GM21717 (cell line): ENCODE results near the gene GLOD5.

Source experiments
- ATAC-seq: cut with Tn5 transposase; IDR thresholded peaks from one replicate; pipeline ENCODE4 v1.9.1; 2021; ENCODE audit warnings: mild to moderate bottlenecking, moderate library complexity; ENCODE audit not compliant: unreplicated experiment

The GLOD5 gene

DNA sequence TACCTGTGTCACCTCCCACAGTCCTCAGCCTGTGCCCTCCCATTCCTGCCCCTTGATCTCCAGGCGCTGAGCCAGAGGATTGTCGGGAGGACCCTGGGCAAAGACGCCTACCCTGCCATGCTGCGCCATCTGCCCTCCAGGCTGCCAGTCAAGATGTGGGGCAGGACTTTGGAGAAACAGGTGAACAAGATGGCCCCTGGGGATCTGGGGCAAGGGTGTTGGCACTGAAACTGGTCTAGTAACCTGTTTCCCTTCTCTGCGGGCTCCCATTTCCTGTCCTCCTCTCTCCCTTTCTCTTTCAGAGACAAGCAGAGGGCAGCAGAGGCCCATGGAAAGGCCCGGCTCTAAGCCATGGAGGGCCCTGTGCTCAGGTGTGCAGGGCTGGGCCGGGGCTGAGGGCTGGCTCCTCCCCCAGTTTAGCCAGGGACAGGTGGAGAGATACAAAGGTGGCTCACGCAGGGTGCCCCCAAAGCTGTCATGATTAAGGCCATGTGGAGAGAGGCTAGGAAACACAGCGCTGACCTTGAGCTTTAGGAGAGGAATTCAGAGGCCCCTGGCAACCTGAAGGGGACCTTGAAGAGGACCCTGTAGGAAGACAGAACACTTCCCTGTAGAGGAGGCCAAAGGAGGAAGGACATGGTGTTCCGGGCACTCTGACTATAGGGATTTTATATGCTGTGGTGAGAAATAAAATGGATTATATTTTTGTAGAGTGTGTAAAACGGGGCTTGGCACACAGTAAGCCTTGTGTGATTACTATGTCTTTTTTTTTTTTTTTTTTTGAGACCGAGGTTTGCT, at the start of gene GLOD5:
TSS of gene GLOD5 (plus strand) at position 74 of the 798 bp plus-strand sequence. CDS start at position 118, 44 bp downstream.
- no peak for ATAC-seq

DNA sequence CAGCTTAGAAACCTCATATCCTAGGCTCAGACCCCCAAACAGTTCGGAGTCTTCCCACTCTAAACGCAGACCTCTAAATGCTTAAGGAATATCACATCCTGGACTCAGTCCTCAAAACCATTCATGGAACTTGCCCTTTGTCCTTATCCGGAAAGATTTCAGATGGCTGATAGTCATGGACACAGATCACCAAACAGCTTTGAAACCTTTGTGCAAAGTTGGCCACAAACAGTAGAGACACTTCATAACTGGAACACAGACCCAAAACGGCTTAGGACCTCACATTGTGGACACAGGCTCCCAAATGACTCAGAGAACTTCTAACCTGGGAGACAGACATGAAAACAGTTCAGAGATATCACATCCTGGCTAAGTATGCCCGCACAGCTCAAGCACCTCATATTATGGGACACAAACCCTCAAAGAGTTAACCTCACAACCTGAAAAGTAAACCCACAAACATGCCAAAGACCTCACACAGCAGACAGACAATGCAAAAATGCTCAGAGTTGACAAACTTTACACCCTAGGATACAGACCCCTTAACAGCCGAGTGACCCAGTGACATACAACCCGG, 49.5 kb upstream of the GLOD5 start:
- no peak for ATAC-seq

DNA sequence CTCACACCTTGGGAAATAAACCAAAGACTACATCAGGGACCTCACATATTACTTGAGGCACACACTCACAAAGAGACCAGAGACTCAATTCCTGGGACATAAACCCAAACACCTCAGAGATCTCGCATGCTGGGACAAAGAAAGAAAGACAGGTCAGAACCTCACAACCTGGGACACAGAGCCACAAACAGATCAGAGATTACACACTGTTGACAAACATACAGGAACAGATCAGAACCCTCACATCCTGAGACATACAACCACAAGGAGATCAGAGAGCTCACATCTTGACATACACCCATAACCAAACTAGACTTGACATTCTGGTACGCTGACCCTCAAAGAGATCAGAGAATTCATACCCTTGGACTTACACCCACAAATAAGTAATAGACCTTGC, 47.7 kb upstream of the GLOD5 start:
- ATAC-seq, result no peak

DNA sequence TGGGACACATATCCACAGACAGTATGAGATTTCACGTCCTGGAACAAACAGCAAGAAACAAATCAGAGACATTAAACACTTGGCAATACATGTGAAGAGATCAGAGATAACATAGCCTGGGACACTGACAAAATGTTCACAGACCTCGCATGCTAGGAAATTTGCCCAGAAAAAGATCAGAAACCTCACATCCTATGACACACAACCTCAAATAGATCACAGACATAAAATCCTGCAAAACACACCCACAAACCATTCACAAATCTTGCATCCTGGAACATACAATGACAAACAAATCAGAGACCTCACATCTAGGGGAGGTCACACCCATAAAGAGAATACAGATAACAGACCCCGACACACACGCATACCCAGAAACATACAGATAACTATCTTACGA, 47.0 kb upstream of the GLOD5 start:
- ATAC-seq, result no peak

DNA sequence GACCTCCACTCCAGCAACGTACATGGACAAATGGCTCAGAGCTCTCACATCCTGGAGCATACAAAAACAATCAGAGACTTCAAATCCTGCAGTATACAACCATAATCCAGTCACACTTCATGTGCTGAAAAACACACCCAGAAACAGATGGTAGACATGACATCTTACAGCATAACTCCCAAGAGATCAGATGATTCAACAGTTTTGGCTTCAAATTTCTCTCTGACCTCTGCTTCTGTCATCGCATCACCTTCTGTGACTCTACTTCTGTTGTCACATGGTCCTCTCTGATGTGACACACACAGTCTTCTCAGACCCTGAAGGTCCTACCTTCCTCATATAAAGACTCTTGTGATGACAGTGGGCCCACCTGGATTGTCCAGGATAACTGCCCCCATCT, 46.5 kb upstream of the GLOD5 start:
- ATAC-seq, result no peak

DNA sequence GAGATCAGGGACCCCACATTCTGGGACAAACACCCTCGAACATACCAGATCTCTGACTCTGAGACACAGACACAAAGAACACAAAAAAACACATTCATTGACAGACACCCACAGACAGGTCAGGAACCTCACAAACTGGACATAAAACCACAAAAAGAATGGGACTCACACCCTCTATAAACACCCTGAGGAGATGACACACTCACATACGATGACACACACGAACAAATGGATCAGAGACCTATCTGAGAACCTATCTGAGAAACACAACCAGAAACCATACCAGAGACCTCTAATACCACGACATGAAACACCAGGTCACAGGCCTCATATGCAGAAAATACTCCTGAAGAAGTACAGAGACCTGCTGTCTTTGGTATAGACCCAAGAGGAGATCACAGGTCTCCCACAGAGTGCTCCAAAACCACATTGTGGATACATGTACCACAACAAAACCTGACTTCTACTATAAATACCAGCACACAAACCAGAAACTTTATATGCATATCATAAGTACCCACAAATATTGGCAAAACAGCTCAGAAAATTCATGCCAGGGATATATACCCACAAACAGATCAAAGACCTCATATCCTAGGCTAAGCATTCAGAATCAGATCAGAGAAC, 45.6 kb upstream of the GLOD5 start:
- no peak for ATAC-seq

DNA sequence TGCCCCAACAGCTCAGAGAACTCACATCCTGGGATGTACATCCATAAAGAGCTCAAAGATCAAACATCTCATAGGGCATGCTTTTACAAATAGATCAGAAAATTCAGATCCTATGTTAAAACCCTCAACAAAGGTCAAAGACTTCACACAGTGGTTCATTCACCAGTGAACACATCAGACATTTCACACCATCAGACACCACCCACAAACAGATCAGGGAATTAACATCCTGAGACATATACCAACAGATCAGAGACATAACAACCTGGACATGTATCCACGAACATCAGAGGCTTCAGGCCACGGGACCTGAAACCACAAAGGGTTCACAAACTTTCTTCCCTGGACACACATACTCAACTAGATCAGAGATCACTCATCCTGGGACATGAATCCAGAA, 41.6 kb upstream of the GLOD5 start:
- no peak for ATAC-seq

DNA sequence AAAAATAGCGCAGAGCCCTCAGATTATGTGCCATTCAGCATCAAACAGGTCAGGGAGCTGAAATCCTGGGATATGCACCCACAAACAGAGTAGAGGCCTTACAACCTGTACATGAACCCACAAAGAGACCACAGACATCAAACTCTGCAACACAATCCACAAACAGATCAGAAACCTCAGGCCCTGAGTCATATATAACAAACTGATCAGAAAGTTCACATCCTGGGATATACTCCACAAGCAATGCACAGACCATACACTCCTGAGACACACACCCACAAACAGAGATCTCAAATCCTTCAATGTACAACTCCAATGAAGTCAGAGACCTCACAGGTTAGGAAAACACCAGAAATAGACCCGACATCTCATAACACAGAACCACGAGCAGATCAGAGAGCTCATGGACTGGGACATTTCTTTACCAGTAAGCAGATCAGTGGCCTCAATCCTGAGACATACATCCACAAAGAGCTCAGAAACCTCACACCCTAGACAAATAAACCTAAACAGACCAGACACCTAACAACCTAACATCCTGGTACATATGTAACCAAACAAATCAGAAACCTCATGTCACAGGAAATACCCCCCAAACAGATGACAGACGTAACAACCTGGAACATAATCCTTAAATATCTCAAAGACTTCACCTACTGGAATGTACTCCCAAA, 40.8 kb upstream of the GLOD5 start:
- ATAC-seq, result no peak

DNA sequence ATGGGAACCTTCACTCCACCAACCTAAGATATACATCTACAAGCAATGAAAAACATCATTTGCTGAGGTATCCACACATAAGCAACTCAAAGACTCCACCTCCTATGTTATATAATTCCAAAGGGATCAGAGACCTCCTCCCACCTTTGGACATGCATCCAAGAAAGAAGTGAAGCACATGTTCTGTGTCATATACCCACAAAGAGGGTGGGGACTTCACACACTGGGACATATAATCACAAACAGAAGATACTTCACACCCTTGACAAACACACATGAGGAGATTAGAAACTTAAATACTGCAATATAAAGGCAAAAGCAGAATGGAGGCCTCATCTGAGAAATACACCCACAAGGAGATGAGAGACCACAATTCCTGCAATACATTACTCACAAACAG, 39.6 kb upstream of the GLOD5 start:
- ATAC-seq, result no peak

DNA sequence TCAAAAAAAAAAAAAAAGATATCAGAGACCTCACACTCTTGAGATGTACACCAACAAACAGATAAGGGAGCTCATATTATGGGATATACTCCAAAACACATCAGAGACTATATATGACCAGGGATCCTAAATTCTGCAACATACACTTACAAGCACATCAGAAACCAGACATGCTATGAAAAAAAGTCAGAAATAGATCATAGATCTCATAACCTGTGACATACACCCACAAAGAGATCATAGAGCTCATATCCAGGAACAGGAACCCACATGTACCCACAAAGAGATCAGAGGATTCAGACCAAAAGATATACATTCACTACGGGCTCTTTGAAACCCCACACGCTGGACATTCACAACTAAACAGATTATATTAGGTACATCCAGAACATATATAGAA, 35.0 kb upstream of the GLOD5 start:
- ATAC-seq, result no peak

DNA sequence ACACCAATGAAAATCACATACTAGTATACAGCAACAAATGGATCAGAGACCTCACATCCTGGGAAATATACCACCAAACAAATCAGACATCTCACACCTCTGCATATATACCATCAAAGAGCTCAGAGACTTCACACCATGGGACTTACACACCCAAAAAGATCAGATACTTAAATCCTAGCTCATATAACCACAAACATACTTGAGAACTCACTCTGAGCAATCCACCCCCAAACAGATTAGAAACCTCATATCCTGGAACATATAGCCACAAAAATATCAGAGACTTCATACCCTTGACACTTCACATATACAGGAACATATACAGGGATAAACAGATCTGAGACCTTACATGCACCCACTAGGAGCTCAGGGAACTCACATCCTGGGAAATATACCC, 32.9 kb upstream of the GLOD5 start:
- ATAC-seq, result no peak

DNA sequence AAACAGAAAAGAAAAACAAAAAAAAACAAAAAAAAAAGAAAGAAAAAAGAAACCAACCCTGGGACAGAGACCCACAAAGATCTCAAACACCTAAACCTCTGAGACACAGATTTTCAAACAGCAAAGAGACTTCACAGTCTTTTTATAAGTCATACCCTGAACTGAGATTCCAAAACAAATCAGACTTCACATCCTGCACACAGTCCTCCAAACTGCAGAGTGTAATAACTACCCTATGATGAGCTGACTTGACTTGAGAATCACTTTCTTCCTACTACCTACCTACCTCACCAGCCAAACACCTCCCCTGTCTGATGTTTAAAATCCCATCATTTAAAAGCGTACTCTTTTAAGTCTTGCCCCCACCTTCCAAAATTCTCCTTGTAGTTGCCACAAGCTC, 25.2 kb upstream of the GLOD5 start:
- ATAC-seq, result no peak

DNA sequence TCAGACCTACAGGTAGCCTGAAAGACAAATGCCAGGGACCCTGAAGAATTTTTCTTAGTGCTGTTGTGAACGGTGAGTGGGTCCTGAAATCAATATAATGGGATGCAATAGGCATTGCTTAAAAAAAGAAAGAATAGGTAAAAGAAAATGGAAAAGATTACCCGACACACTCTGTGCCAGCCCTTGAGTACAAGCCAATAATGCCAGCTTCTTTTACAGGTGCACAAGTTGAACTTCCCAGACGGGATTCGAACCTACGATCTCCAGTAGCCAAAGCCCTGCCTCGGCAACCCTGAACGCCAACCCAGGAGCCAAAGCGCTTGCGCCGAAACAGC, 24.7 kb upstream of the GLOD5 start:
- no peak for ATAC-seq

DNA sequence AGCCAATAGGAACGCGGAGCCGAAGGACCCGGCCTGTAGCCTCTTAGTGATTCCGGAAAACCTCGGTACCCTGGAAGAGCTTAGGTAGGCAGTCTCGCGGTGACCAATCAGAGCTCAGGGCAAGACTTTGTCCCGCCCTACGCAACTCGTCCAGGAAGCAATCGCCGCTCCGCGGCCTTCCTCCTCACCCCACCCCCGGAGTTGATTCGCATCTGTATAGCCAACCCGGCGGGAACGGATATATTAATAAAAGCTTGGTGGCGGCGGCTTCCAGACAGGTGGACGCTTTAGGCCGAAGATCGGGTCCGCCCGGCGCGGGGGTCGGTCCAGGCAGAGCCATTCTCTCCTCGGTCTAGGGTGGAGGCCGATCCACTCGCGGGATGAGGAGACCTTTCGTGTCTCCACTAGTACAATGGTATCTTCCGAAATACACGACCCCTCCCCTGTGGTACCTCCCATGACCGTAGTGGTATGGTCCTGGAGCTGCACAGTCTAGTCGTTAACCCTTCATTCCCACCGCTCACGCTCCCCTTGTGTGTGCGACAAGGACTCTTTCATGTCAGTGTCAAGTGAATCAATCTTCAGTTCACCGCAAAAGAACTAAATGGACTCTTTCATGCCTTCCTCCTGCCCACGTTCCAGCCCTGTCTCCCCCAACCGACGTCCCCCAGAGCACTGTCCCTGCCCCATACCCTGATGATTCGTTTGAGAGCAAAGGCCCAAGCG, 24.2 kb upstream of the GLOD5 start:
- peak; percentile 97 for ATAC-seq

DNA sequence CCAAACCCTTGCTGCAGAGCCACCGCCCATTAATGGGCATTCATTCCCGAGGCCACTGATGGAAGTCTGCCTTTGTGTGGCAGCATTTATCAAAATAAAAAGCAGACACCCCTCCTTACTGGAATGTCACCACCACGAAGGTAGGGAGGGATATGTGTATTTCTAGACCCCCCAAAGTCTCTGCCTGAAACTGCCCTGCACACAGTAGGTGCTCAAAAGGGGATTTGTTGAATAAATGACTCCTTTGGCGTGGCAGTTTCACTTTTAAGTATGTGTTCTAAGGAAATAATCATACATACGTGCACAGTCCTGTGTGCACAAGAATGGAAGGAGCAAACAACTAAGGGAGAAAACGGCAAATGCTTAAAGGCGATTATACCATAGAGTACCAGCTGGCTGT, 23.6 kb upstream of the GLOD5 start:
- no peak for ATAC-seq

DNA sequence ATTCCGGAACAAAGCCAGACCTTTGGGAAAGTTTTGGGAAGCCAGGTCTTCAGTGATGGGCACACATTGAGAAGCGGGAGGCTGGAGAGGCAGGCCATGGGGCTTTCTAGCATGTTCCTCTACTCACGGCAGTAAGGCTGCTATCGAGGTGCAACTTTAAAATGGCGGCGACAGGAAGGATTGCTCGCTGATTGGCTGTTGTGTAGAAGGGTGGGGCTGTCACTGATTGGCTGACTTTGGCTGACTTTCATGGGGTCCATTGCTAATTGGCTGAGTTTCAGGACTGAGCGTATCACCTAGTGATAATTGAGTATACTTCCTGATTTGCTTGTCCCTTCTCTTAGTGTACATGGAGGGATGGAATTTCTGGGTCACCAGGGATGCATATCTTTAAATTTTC, 19.7 kb upstream of the GLOD5 start:
- ATAC-seq, result no peak

DNA sequence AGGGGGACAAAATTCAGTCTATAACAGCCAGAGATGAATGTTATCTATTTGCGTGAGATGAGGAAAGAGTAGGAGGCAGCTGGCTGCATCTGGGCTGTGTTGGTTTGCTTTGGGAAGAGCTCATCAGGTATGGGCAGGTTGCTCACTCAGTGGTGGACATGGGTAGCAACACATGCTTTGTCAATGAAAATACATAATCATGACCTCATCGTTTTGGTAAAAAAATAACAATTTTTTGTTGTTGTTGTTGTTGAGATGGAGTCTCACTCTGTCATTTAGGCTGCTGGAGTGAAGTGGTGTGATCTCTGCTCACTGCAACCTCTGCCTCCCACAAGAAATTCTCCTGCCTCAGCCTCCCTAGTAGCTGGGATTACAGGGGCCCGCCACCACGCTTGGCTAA, 16.3 kb upstream of the GLOD5 start:
- ATAC-seq, result no peak

DNA sequence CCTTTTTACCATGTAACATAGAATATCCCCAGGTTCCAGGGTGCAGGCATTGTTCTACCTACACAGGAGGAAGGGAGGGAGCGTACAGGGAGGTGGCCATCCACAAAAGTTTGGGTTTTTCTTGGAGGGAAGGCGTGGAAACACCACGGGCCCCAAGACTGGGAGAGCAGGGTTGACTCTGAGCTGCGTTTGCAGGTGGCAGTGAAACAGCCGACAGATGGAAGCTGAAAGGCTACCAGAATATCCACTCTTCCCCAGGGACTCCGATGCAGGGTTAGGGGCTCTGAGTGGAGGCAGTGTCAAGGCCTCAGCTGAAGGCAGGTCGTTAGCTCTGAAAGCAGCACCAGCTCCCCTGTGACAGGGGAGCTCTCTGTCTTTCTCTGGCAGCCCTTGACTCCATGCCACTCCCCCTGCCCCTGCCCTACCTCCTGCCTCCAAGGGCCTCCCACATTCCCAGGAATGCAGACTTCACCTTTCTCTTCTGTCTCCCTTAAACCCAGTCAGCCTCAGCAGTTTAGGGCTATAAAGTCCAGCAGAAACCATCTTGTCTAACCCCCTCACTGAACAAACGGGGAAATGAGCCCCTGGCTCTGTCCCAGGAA, 14.0 kb upstream of the GLOD5 start:
- ATAC-seq, result no peak

DNA sequence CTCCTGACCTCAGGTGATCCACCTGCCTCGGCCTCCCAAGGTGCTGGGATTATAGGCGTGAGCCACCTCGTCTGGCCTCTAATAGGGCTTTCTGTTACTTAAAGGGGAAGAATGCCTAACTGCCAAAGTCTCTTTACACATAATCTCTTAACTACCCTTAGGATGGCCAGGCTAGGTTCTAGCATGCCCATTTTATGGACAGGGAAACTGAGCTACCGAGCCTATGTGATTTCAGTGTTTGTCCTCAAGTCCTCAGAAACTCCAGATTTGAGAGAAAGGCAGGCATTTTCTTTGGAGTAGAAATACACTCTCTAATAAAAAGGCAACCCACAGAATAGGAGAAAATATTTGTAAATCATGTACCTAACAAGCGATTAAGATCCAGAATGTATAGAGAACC, 12.4 kb upstream of the GLOD5 start:
- no peak for ATAC-seq

DNA sequence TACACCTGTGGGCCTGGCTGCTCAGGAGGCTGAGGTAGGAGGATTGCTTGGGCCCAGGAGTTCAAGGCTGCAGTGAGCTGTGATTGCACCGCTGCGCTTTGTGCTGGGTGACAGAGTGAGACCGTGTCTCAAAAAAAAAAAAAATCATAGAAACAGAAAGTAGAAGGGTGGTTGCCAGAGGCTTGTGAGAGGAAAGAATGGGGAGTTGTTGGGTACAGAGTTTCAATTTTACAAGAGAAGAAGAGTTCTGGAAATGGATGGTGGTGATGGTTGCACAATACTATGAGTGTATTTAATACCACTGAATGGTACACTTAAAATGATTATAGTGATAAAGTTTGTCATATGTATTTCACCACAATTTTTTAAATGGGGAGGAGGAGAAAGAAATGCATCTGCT, 10.2 kb upstream of the GLOD5 start:
- no peak for ATAC-seq

DNA sequence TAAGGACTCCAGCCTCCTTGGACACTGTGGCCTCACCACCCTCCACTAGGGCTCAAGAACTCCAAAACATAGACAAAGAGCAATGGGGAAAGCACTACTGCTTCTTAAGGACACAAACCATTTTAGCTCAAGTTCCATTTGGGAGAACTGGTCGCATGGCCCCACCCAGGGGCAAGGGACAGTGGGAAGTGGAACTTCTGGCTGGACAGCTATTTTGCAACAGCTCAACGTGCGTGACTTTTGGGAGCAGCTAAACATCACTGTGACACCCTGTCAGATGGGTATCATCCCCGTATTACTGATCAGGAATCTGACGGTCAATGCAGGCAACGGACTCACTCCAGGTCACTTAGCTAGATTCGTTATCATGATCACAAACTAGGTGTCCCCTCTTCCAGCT, 9.0 kb upstream of the GLOD5 start:
- ATAC-seq, result no peak
